NB4 (cell line): Measurements from ENCODE around the gene SLC25A39.

Experiments used
- MYC ChIP-seq: IDR thresholded peaks from 2 replicates; pipeline ENCODE4 v1.6.1; 2011; ENCODE audit warnings: low read depth, low read length
- POLR2A ChIP-seq: IDR thresholded peaks from 2 replicates; pipeline ENCODE4 v1.6.1; 2011; ENCODE audit warnings: mild to moderate bottlenecking; ENCODE audit not compliant: insufficient read length; ENCODE audit errors: extremely low read depth
- TF ChIP-seq, protein P1 (sequence below): IDR thresholded peaks from one replicate; pipeline ENCODE4 v1.5.1; 2012; ENCODE audit warnings: low read depth, low read length

DNA sequence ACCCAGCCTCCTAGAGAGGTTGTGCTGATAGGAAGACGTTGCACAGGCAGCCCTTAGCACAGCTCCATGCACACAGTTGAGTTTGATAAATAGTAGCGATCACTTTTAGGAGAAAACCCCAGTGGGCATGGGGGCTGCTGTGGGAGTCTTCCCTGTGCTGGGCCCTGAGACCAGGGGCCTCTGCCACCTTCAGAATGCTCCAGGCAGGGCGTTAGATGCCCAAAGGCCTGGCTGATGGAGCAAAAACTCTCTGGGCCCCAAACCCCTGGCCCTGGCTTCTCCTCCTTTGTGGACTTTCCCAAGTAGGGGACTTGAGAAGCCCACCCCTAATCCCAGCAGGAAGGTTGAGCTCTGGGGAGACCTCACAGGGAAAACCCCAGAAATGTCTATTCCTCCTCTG, 42.4 kb downstream of the SLC25A39 start:
- TF ChIP-seq, protein P1, sequence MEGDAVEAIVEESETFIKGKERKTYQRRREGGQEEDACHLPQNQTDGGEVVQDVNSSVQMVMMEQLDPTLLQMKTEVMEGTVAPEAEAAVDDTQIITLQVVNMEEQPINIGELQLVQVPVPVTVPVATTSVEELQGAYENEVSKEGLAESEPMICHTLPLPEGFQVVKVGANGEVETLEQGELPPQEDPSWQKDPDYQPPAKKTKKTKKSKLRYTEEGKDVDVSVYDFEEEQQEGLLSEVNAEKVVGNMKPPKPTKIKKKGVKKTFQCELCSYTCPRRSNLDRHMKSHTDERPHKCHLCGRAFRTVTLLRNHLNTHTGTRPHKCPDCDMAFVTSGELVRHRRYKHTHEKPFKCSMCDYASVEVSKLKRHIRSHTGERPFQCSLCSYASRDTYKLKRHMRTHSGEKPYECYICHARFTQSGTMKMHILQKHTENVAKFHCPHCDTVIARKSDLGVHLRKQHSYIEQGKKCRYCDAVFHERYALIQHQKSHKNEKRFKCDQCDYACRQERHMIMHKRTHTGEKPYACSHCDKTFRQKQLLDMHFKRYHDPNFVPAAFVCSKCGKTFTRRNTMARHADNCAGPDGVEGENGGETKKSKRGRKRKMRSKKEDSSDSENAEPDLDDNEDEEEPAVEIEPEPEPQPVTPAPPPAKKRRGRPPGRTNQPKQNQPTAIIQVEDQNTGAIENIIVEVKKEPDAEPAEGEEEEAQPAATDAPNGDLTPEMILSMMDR = no peak
- TF ChIP-seq POLR2A (no peak), MYC (no peak)
